SU-DHL-6 (cell line): ENCODE results near the gene HTT.

Experiments
- CTCF ChIP-seq: fragments of 200-600 bp; sonication (generic); IDR thresholded peaks from one replicate; pipeline ENCODE4 v1.5.1; 2017; ENCODE audit warnings: antibody characterized with exemption, mild to moderate bottlenecking, low read length, moderate library complexity; ENCODE audit not compliant: insufficient read depth, poor library complexity, severe bottlenecking
- EZH2phosphoT487 ChIP-seq: fragments of 200-600 bp; sonication (generic), shearing (Covaris generic); conservative IDR thresholded peaks from 2 replicates; pipeline ENCODE4 v1.6.1; 2018; ENCODE audit warnings: mild to moderate bottlenecking, antibody characterized with exemption, low read length, moderate library complexity, mixed read lengths

GRCh38 chr4:3226944-3227343, 152.5 kb downstream of the HTT start:
- TF ChIP-seq CTCF (no peak), EZH2phosphoT487 (no peak)
